ENCODE data around the gene DDX42.
"Not testable (repeated sequence)": the region's sequence is repeated elsewhere in the genome, so short reads cannot be mapped to it uniquely, and the experiment has no call there.

DNA sequence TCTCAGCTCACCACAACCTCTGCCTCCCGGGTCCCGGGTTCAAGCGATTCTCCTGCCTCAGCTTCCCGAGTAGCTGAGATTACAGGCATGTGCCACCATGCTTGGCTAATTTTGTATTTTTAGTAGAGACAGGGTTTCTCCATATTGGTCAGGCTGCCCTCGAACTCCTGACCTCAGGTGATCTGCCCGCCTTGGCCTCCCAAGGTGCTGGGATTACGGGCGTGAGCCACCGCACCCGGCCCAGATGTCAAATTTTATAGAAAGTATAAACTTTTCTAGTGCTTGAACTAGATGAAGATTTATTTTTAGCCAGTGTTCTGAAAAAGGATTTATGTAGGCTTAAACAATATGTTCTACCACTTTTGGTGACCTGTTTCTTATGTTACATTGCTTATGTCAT lies 22.4 kb downstream of the DDX42 start:
- TF ChIP-seq, protein P1, sequence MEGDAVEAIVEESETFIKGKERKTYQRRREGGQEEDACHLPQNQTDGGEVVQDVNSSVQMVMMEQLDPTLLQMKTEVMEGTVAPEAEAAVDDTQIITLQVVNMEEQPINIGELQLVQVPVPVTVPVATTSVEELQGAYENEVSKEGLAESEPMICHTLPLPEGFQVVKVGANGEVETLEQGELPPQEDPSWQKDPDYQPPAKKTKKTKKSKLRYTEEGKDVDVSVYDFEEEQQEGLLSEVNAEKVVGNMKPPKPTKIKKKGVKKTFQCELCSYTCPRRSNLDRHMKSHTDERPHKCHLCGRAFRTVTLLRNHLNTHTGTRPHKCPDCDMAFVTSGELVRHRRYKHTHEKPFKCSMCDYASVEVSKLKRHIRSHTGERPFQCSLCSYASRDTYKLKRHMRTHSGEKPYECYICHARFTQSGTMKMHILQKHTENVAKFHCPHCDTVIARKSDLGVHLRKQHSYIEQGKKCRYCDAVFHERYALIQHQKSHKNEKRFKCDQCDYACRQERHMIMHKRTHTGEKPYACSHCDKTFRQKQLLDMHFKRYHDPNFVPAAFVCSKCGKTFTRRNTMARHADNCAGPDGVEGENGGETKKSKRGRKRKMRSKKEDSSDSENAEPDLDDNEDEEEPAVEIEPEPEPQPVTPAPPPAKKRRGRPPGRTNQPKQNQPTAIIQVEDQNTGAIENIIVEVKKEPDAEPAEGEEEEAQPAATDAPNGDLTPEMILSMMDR (IDR thresholded peaks at IDR 0.05; ENCODE audit: poor library complexity): not testable (repeated sequence)
- TF ChIP-seq EZH2 (IDR thresholded peaks at IDR 0.05; ENCODE audit: borderline replicate concordance); EZH2phosphoT487 (IDR thresholded peaks at IDR 0.05; ENCODE audit: low read depth, severe bottlenecking, unreplicated experiment): not testable (repeated sequence)

All from hepatocyte (in vitro differentiated cells).